GM12878 (cell line): ENCODE measurements around the gene CKLF. TPM values are rescaled to one million over a fixed set of nuclear protein-coding genes. Genes with fewer than 3 reads are reported as not detected.

Experiments used
- ATAC-seq: fragments of 200-7000 bp; cut with Tn5 transposase; 3 replicates; pipeline ENCODE4 v1.9.1; 2020; ENCODE audit warnings: mild to moderate bottlenecking, moderate library complexity
- BruUV-seq: library from RNA; stranded (reverse); fragments of 400-500 nt; replicated peaks from 2 replicates; lab custom pipeline; 2021; lab: Mats Ljungman, UMichigan
- CTCF ChIA-PET: fragments of 300-600 bp; sonication (Branson Sonifier 250); formaldehyde crosslinking; extraction: SDS; loops from one replicate; lab custom pipeline; 2021; ENCODE audit warnings: inconsistent platforms; lab: Yijun Ruan, JAX
- POLR2A ChIA-PET: fragments of 350-600 bp; formaldehyde crosslinking; extraction: SDS; loops from one replicate; lab custom pipeline; 2021; ENCODE audit warnings: inconsistent platforms; lab: Charles Lee
- RAD21 ChIA-PET: fragments of 300-600 bp; sonication (Branson Sonifier 250); formaldehyde crosslinking; loops from one replicate; lab custom pipeline; 2023; ENCODE audit warnings: antibody characterized with exemption; ENCODE audit not compliant: unreplicated experiment; lab: Charles Lee
- SMC1A ChIA-PET: fragments of 300-600 bp; sonication (Branson Sonifier 250); formaldehyde crosslinking; loops from one replicate; lab custom pipeline; 2023; ENCODE audit not compliant: unreplicated experiment, uncharacterized antibody; lab: Charles Lee
- DNase-seq: peaks from one replicate; pipeline ENCODE4 v3.0.0-alpha.2; 2011; ENCODE audit warnings: low read depth, low spot score
- FAIRE-seq: peaks from 3 replicates; lab custom pipeline; 2011; peaks lifted over from hg19 to GRCh38; lab: Jason Lieb, UNC
- H2AFZ ChIP-seq: 2 replicates; pipeline ENCODE4 v1.6.0; 2011; ENCODE audit warnings: low read depth, low read length, control low read depth; ENCODE audit not compliant: control insufficient read depth
- H3K27ac ChIP-seq: 2 replicates; pipeline ENCODE4 v1.5.1; 2011; ENCODE audit warnings: control low read depth; ENCODE audit not compliant: control insufficient read depth, insufficient read depth
- H3K27me3 ChIP-seq, 2 experiments: replicated peaks in 1 of 2; 2 replicates each; pipeline versions ENCODE4 v1.6.0 to v1.6.1; 2011; ENCODE audit warnings: low read length in 1 of 2; ENCODE audit not compliant: control insufficient read depth in 2 of 2, insufficient read depth in 2 of 2
- H3K36me3 ChIP-seq, 2 experiments: 2 replicates each; pipeline ENCODE4 v1.5.1; 2011; ENCODE audit warnings: low read length in 1 of 2; ENCODE audit not compliant: control insufficient read depth in 2 of 2, insufficient read depth in 2 of 2
- H3K4me1 ChIP-seq: 2 replicates; pipeline ENCODE4 v1.6.1; 2011; ENCODE audit warnings: mild to moderate bottlenecking, low read length, moderate library complexity, mixed read lengths; ENCODE audit not compliant: control insufficient read depth, insufficient read depth
- H3K4me2 ChIP-seq: 2 replicates; pipeline ENCODE4 v1.6.0; 2011; ENCODE audit warnings: control low read depth; ENCODE audit not compliant: control insufficient read depth, insufficient read depth
- H3K4me3 ChIP-seq: fragments of 200-600 bp; sonication (generic); 2 replicates; pipeline ENCODE4 v1.5.1; 2016
- H3K79me2 ChIP-seq: 2 replicates; pipeline ENCODE4 v1.6.0; 2011; ENCODE audit warnings: low read length; ENCODE audit not compliant: control insufficient read depth, insufficient read depth
- H3K9ac ChIP-seq: 2 replicates; pipeline ENCODE4 v1.8.0; 2011; ENCODE audit warnings: low read length, control low read depth, mixed read lengths; ENCODE audit not compliant: control insufficient read depth, insufficient read depth
- H3K9me3 ChIP-seq: replicated peaks from 3 replicates; pipeline ENCODE4 v1.5.1; 2011; ENCODE audit warnings: mild to moderate bottlenecking, low read length; ENCODE audit not compliant: control insufficient read depth, insufficient read depth
- H4K20me1 ChIP-seq: 2 replicates; pipeline ENCODE4 v1.6.0; 2011; ENCODE audit not compliant: control insufficient read depth, insufficient read depth
- BHLHE40 ChIP-seq, 2 experiments: fragments of 450-650 bp in 1 of 2; IDR thresholded peaks; 2 replicates each; pipeline ENCODE4 v1.6.1; 2011 to 2017; ENCODE audit warnings: low read depth in 2 of 2, borderline replicate concordance in 1 of 2, improper control_type of control experiment in 1 of 2, low read length in 1 of 2, mild to moderate bottlenecking in 1 of 2
- CHD2 ChIP-seq: IDR thresholded peaks from 2 replicates; pipeline ENCODE4 v1.6.1; 2011; ENCODE audit warnings: low read depth, low read length, improper control_type of control experiment, borderline replicate concordance
- EGR1 ChIP-seq, 2 experiments: IDR thresholded peaks; 1 replicate in 1 of 2; 2 replicates in 1 of 2; pipeline ENCODE4 v1.6.1; 2011 to 2012; ENCODE audit warnings: low read depth in 2 of 2, low read length in 2 of 2, borderline replicate concordance in 1 of 2, mild to moderate bottlenecking in 1 of 2, moderate library complexity in 1 of 2
- HCFC1 ChIP-seq: fragments of 150-350 bp; IDR thresholded peaks from 2 replicates; pipeline ENCODE4 v1.6.1; 2014; ENCODE audit warnings: low read length
- IKZF2 ChIP-seq, 2 experiments: fragments of 450-650 bp; IDR thresholded peaks; 2 replicates each; pipeline ENCODE4 v1.6.1; 2017; ENCODE audit warnings: mild to moderate bottlenecking in 2 of 2, moderate library complexity in 2 of 2
- NFIC ChIP-seq: IDR thresholded peaks from 2 replicates; pipeline ENCODE4 v1.6.1; 2012; ENCODE audit warnings: low read depth, mild to moderate bottlenecking, inconsistent platforms, low read length, moderate library complexity
- POU2F2 ChIP-seq: IDR thresholded peaks from 3 replicates; pipeline ENCODE4 v1.6.1; 2011; ENCODE audit warnings: low read depth, mild to moderate bottlenecking, low read length, borderline replicate concordance
- SMAD1 ChIP-seq: fragments of 450-650 bp; IDR thresholded peaks from 2 replicates; pipeline ENCODE4 v1.6.1; 2018; ENCODE audit warnings: mild to moderate bottlenecking, low read depth; ENCODE audit not compliant: partially characterized antibody
- TCF12 ChIP-seq: IDR thresholded peaks from 2 replicates; pipeline ENCODE4 v1.6.1; 2011; ENCODE audit warnings: low read depth, mild to moderate bottlenecking, low read length
- WGBS: methylation state at CpG from one replicate; pipeline ENCODE4 v1.1.6; 2016; ENCODE audit warnings: low lambda C conversion rate; ENCODE audit not compliant: insufficient replicate concordance, insufficient coverage; ENCODE audit errors: missing lambda C conversion rate; 5-methylcytosine and 5-hydroxymethylcytosine counted together
- in situ Hi-C: fragments of 300-500 bp; cut with MboI; formaldehyde crosslinking; loops from 9 replicates; pipeline ENCODE4 v1.14.3; 2018; ENCODE audit warnings: mixed read lengths
- intact Hi-C: fragments of 100-400 bp; cut with micrococcal nuclease; formaldehyde crosslinking; loops from one replicate; pipeline ENCODE4 v1.14.2; 2022; ENCODE audit not compliant: unreplicated experiment
- polyA plus RNA-seq, 11 experiments: library from polyadenylated mRNA; depleted of rRNA in 4 of 11; unstranded in 6 of 11; stranded (reverse) in 5 of 11; fragments of >200 nt; fragmentation: Nextera tagmentation in 4 of 11; fragmentation: Illumina TruSeq in 1 of 11; extraction: Ambion mirVana in 4 of 11; extraction: Trizol in 1 of 11; gene quantifications; 1 replicate in 1 of 11; 2 replicates in 10 of 11; pipeline versions ENCODE4 v1.2.1 to v1.2.3, GENCODE V29; 2011 to 2016; ENCODE audit warnings: inconsistent platforms in 2 of 11, missing spikeins in 2 of 11, low read depth in 1 of 11
- total RNA-seq, 4 experiments: library from RNA; depleted of rRNA in 3 of 4; stranded (reverse); fragments of >200 nt in 3 of 4; fragmentation: Illumina TruSeq in 1 of 4; extraction: Trizol in 1 of 4; gene quantifications; 2 replicates each; pipeline versions ENCODE4 v1.2.1 to v1.2.3, GENCODE V29; 2013 to 2021
- TF ChIP-seq, protein P1 (sequence below): IDR thresholded peaks from 2 replicates; pipeline ENCODE4 v1.6.1; 2011; ENCODE audit warnings: borderline replicate concordance, low read depth, mild to moderate bottlenecking, moderate library complexity, mixed read lengths, low read length; ENCODE audit not compliant: insufficient read depth; ENCODE audit errors: extremely low read length

The CKLF gene
- total and polyA plus RNA-seq, 10 of the 15 experiments (the other 5 are each of a cell fraction or from before 2014, with no cell fraction given) = 40.8 to 193 (median 109) TPM

DNA sequence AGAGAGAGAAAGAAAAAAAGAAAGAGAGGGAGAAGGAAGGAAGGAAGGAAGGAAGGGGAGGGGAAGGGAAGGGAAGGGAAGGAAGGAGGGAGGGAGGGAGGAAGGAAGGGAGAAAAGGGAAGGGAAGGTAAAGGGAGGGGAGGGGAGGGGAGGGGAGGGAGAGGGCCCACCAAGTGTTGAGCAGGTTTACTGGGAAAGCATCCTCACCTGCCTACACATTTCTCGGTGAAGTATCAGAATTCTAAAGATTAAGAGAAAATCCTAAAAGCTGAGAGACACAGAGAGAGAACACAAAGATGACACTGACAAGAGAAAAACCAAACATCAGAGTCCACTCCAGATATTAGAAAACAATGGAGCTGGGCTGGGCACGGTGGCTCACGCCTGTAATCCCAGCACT, 39.9 kb downstream of the CKLF start:
- H3K4me1 ChIP-seq = peaks cover 8% of the 10 kb centered on the region
- CTCF ChIA-PET = interaction anchor here (2.8 kb wide), 1 partner anchor 12 kb away, joined by 9 read pairs; no protein-coding TSS in a partner anchor
- H3K27ac ChIP-seq = no peak overlapping the region
- H3K4me3 ChIP-seq = no peak overlapping the region
- POLR2A ChIA-PET = interaction anchor here (0.6 kb wide), 1 partner anchor 80 kb away, joined by 3 read pairs; no protein-coding TSS in a partner anchor
- H3K4me2 ChIP-seq = no peak overlapping the region
- no TSS peak for BruUV-seq
- no peaks in the 10 kb centered on the region for H4K20me1 ChIP-seq
- no peak for DNase-seq
- H2AFZ ChIP-seq = no peak overlapping the region
- RAD21 ChIA-PET = no interaction called here
- TF ChIP-seq POU2F2 (no peak), NFIC (no peak)
- TF ChIP-seq, protein P1, sequence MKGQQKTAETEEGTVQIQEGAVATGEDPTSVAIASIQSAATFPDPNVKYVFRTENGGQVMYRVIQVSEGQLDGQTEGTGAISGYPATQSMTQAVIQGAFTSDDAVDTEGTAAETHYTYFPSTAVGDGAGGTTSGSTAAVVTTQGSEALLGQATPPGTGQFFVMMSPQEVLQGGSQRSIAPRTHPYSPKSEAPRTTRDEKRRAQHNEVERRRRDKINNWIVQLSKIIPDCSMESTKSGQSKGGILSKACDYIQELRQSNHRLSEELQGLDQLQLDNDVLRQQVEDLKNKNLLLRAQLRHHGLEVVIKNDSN = no peak
- intact Hi-C loops = no loop called here
- WGBS = 63% methylated on average over 3 of the region's 3 CpGs
- no peak overlapping the region for H3K9ac ChIP-seq
- no peaks in the 10 kb centered on the region for H3K36me3 ChIP-seq
- H3K79me2 ChIP-seq = no peaks in the 10 kb centered on the region
- H3K27me3 ChIP-seq = peaks cover 0 to 4% of the 10 kb centered on the region in 2 experiments; a peak in 1 of 4 replicates
- FAIRE-seq = no peak
- no peak for ATAC-seq
- in situ Hi-C loops = no loop called here
- SMC1A ChIA-PET = no interaction called here
- H3K9me3 ChIP-seq = no peaks in the 10 kb centered on the region; the same call in 2 of the 3 replicates

DNA sequence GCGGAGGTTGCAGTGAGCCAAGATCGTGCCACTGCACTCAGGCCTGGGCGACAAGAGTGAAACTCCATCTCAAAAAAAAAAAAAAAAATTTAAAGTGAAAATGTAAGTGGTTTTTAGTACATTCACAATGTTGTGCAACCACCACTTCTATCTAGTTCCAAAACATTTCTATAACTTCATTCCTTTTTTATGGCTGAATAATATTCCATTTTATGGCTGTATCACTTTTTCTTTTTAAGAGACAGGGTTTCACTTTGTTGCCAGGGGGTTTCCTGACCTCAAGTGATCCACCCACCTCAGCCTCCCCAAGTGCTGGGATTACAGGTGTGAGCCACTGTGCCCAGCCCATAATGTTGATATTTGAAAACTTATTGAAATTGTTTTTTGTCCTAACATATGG, 40.4 kb downstream of the CKLF start:
- in situ Hi-C loops (no loop called here), intact Hi-C loops (no loop called here)
- no peaks in the 10 kb centered on the region for H3K79me2 ChIP-seq
- H3K36me3 ChIP-seq = no peaks in the 10 kb centered on the region
- WGBS = 56% methylated on average over 3 of the region's 3 CpGs
- SMC1A ChIA-PET = no interaction called here
- BruUV-seq = no TSS peak
- H3K9me3 ChIP-seq = no peaks in the 10 kb centered on the region; the same call in 2 of the 3 replicates
- no peak overlapping the region for H2AFZ ChIP-seq
- RAD21 ChIA-PET = no interaction called here
- POLR2A ChIA-PET = interaction anchor here (0.6 kb wide), 1 partner anchor 80 kb away, joined by 3 read pairs; no protein-coding TSS in a partner anchor
- no peak overlapping the region for H3K4me2 ChIP-seq
- TF ChIP-seq TCF12 (no peak), CHD2 (no peak), IKZF2 (IDR thresholded peaks at IDR 0.05) (no peak), EGR1 (IDR thresholded peaks at IDR 0.05; ENCODE audit: borderline replicate concordance in 1 of 2, low read depth in 2 of 2, low read length in 2 of 2) (no peak), HCFC1 (no peak), BHLHE40 (IDR thresholded peaks at IDR 0.05; ENCODE audit: borderline replicate concordance in 1 of 2, low read depth in 2 of 2, low read length in 1 of 2) (no peak), SMAD1 (no peak)
- no peak for DNase-seq
- H3K27ac ChIP-seq = no peak overlapping the region
- peaks cover 12% of the 10 kb centered on the region for H3K4me1 ChIP-seq
- H3K9ac ChIP-seq = no peak overlapping the region
- CTCF ChIA-PET = interaction anchor here (2.8 kb wide), 1 partner anchor 11 kb away, joined by 9 read pairs; no protein-coding TSS in a partner anchor
- H3K4me3 ChIP-seq = no peak overlapping the region
- peaks cover 0 to 4% of the 10 kb centered on the region in 2 experiments; a peak in 1 of 4 replicates for H3K27me3 ChIP-seq
- ATAC-seq = no peak
- FAIRE-seq = no peak
- H4K20me1 ChIP-seq = no peaks in the 10 kb centered on the region
